HepG2 (cell line): Measurements from ENCODE around the gene KIAA0825. TPM values are rescaled to one million over a fixed set of nuclear protein-coding genes. Genes with fewer than 3 reads are reported as not detected.

ENCODE experiments used
- ATAC-seq: fragments of 200-7000 bp; cut with Tn5 transposase; 3 replicates; pipeline ENCODE4 v1.9.1; 2020; ENCODE audit warnings: mild to moderate bottlenecking, moderate library complexity
- BruUV-seq: library from RNA; stranded (reverse); fragments of 400-500 nt; replicated peaks from 2 replicates; lab custom pipeline; 2021; lab: Mats Ljungman, UMichigan
- CTCF ChIA-PET: fragments of 300-600 bp; formaldehyde crosslinking; extraction: SDS; loops from one replicate; lab custom pipeline; 2021; ENCODE audit warnings: low total read pairs, inconsistent platforms, low intra/inter-chr PET ratio; lab: Yijun Ruan, JAX
- POLR2A ChIA-PET: fragments of 350-600 bp; sonication (Branson Sonifier 250); formaldehyde crosslinking; loops from one replicate; lab custom pipeline; 2020; ENCODE audit warnings: antibody characterized with exemption, inconsistent platforms; lab: Yijun Ruan, JAX
- DNase-seq: peaks from one replicate; pipeline ENCODE4 v3.0.0-alpha.2; 2015; ENCODE audit warnings: low spot score
- FAIRE-seq: peaks from 3 replicates; lab custom pipeline; 2011; peaks lifted over from hg19 to GRCh38; lab: Jason Lieb, UNC
- H2AFZ ChIP-seq: one replicate; pipeline ENCODE4 v1.6.1; 2011; ENCODE audit warnings: low read length, inconsistent platforms
- H3K27ac ChIP-seq: fragments of 300-600 bp; 3 replicates; pipeline ENCODE4 v1.8.0; 2011; ENCODE audit warnings: mixed run types, mild to moderate bottlenecking, mixed read lengths, low read length, inconsistent platforms; ENCODE audit not compliant: insufficient read depth; ENCODE audit errors: extremely low read length
- H3K27me3 ChIP-seq, 2 experiments: fragments of 200-600 bp in 1 of 2; 2 replicates in 1 of 2; 3 replicates in 1 of 2; pipeline versions ENCODE4 v1.6.0 to v1.8.0; 2011; ENCODE audit warnings: low read length in 2 of 2, mild to moderate bottlenecking in 2 of 2, moderate library complexity in 2 of 2, inconsistent platforms in 1 of 2; ENCODE audit not compliant: insufficient read depth in 2 of 2, control insufficient read depth in 1 of 2
- H3K36me3 ChIP-seq, 2 experiments: fragments of 200-600 bp in 1 of 2; replicated peaks in 1 of 2; 2 replicates in 1 of 2; 3 replicates in 1 of 2; pipeline versions ENCODE4 v1.5.1 to v1.8.0; 2011; ENCODE audit warnings: low read length in 2 of 2, inconsistent platforms in 1 of 2; ENCODE audit not compliant: insufficient read depth in 2 of 2, control insufficient read depth in 1 of 2
- H3K4me1 ChIP-seq: 2 replicates; pipeline ENCODE4 v1.5.1; 2012; ENCODE audit warnings: low read length, inconsistent platforms; ENCODE audit not compliant: insufficient read depth
- H3K4me2 ChIP-seq: 2 replicates; pipeline ENCODE4 v1.6.0; 2011; ENCODE audit warnings: low read depth, low read length, inconsistent platforms
- H3K4me3 ChIP-seq, 3 experiments: fragments of 200-600 bp in 1 of 3; sonication (generic), shearing (Covaris generic) in 1 of 3; replicated peaks in 1 of 3; 2 replicates each; pipeline ENCODE4 v1.5.1; 2011 to 2016; ENCODE audit warnings: low read length in 3 of 3, inconsistent platforms in 2 of 3, low read depth in 2 of 3, mild to moderate bottlenecking in 2 of 3, control low read depth in 1 of 3, mixed read lengths in 1 of 3; ENCODE audit not compliant: insufficient read depth in 1 of 3
- H3K79me2 ChIP-seq: one replicate; pipeline ENCODE4 v1.6.1; 2011; ENCODE audit warnings: low read length, inconsistent platforms; ENCODE audit not compliant: insufficient read depth
- H3K9ac ChIP-seq: 2 replicates; pipeline ENCODE4 v1.6.0; 2011; ENCODE audit warnings: mild to moderate bottlenecking, low read depth, low read length, inconsistent platforms; ENCODE audit not compliant: insufficient read depth
- H3K9me3 ChIP-seq: 2 replicates; pipeline ENCODE4 v1.5.1; 2012; ENCODE audit warnings: mild to moderate bottlenecking, low read length
- H4K20me1 ChIP-seq: 2 replicates; pipeline ENCODE4 v1.6.0; 2011; ENCODE audit warnings: inconsistent platforms, mild to moderate bottlenecking, low read length, moderate library complexity; ENCODE audit not compliant: insufficient read depth
- CCAR2 ChIP-seq: fragments of 200-400 bp; formaldehyde crosslinking; optimal IDR thresholded peaks from 2 replicates; pipeline ENCODE3; 2018; ENCODE audit warnings: low read depth, mild to moderate bottlenecking, low read length, moderate library complexity
- FIP1L1 ChIP-seq: fragments of 200-400 bp; formaldehyde crosslinking; IDR thresholded peaks from 2 replicates; pipeline ENCODE4 v1.6.1; 2018; ENCODE audit warnings: low read depth, mild to moderate bottlenecking, low read length, moderate library complexity, borderline replicate concordance; ENCODE audit not compliant: insufficient read depth
- HES4 ChIP-seq: sonication (generic); formaldehyde crosslinking; IDR thresholded peaks from 2 replicates; pipeline ENCODE4 v1.9.0; 2021; ENCODE audit warnings: mild to moderate bottlenecking, missing genetic modification reagents, borderline replicate concordance
- KDM1A ChIP-seq: IDR thresholded peaks from 2 replicates; pipeline ENCODE4 v1.6.1; 2016; ENCODE audit warnings: missing compliant biosample characterization
- MED8 ChIP-seq: sonication (generic); formaldehyde crosslinking; IDR thresholded peaks from 2 replicates; pipeline ENCODE4 v1.8.1; 2023; ENCODE audit warnings: mild to moderate bottlenecking, missing genetic modification reagents; ENCODE audit not compliant: insufficient replicate concordance
- PAF1 ChIP-seq: IDR thresholded peaks from 2 replicates; pipeline ENCODE4 v1.6.1; 2016; ENCODE audit warnings: missing genetic modification reagents, missing compliant biosample characterization
- SNRNP70 ChIP-seq: fragments of 200-400 bp; formaldehyde crosslinking; IDR thresholded peaks from 2 replicates; pipeline ENCODE4 v1.6.1; 2017; ENCODE audit warnings: mild to moderate bottlenecking, low read depth, low read length, moderate library complexity
- SOX5 ChIP-seq: IDR thresholded peaks from 2 replicates; pipeline ENCODE4 v1.6.1; 2016; ENCODE audit warnings: borderline replicate concordance
- SRSF9 ChIP-seq: fragments of 200-400 bp; formaldehyde crosslinking; IDR thresholded peaks from 2 replicates; pipeline ENCODE4 v1.6.1; 2018; ENCODE audit warnings: borderline replicate concordance, mild to moderate bottlenecking, low read depth, low read length; ENCODE audit not compliant: insufficient read depth, poor library complexity, severe bottlenecking
- ZBTB7A ChIP-seq: sonication (generic); formaldehyde crosslinking; IDR thresholded peaks from 2 replicates; pipeline ENCODE4 v1.8.0; 2022; ENCODE audit warnings: mild to moderate bottlenecking, missing genetic modification reagents
- ZNF251 ChIP-seq: sonication (generic); formaldehyde crosslinking; IDR thresholded peaks from 2 replicates; pipeline ENCODE4 v1.9.0; 2021; ENCODE audit warnings: mild to moderate bottlenecking, missing genetic modification reagents
- ZNF564 ChIP-seq: sonication (generic); formaldehyde crosslinking; IDR thresholded peaks from 2 replicates; pipeline ENCODE4 v1.8.1; 2023; ENCODE audit warnings: mild to moderate bottlenecking, missing genetic modification reagents
- ZNF672 ChIP-seq: sonication (generic); formaldehyde crosslinking; IDR thresholded peaks from 2 replicates; pipeline ENCODE4 v1.8.1; 2022; ENCODE audit warnings: missing genetic modification reagents
- ZNF891 ChIP-seq: sonication (generic); formaldehyde crosslinking; IDR thresholded peaks from 2 replicates; pipeline ENCODE4 v1.5.0; 2020; ENCODE audit warnings: mild to moderate bottlenecking, missing genetic modification reagents
- WGBS: methylation state at CpG from one replicate; pipeline ENCODE4 v1.1.6; 2017; ENCODE audit warnings: low lambda C conversion rate; 5-methylcytosine and 5-hydroxymethylcytosine counted together
- in situ Hi-C: cut with HindIII; loops from 2 replicates; pipeline ENCODE4 v1.10.0; 2017; ENCODE audit warnings: low pct_unique_long_range_greater_than_20kb; ENCODE audit not compliant: extremely low pct_ligation_motif_present
- intact Hi-C: fragments of 100-400 bp; cut with micrococcal nuclease; formaldehyde crosslinking; loops from one replicate; pipeline ENCODE4 v1.10.0; 2022; ENCODE audit not compliant: unreplicated experiment
- polyA plus RNA-seq, 8 experiments: library from polyadenylated mRNA; depleted of rRNA in 3 of 8; stranded (reverse) in 7 of 8; unstranded in 1 of 8; fragments of >200 nt; fragmentation: Illumina TruSeq in 4 of 8; extraction: Trizol in 4 of 8; gene quantifications; 2 replicates each; pipeline versions ENCODE4 v1.2.1 to v1.2.3, GENCODE V29; 2011 to 2016; ENCODE audit warnings: low read depth in 4 of 8, missing spikeins in 1 of 8, mixed read lengths in 1 of 8; ENCODE audit not compliant: insufficient read depth in 1 of 8
- total RNA-seq, 5 experiments: library from RNA; depleted of rRNA; stranded (reverse); fragments of >200 nt; fragmentation: Illumina TruSeq; extraction: Trizol; gene quantifications; 2 replicates each; pipeline ENCODE4 v1.2.3, GENCODE V29; 2016; ENCODE audit warnings: low read depth in 1 of 5
- TF ChIP-seq, protein P1 (sequence below): sonication (generic); formaldehyde crosslinking; IDR thresholded peaks from 2 replicates; pipeline ENCODE4 v1.8.0; 2022; ENCODE audit warnings: low read depth, missing genetic modification reagents
- TF ChIP-seq, protein P2 (sequence below): sonication (generic); formaldehyde crosslinking; conservative IDR thresholded peaks from 2 replicates; pipeline ENCODE4 v1.8.0; 2022; ENCODE audit warnings: missing genetic modification reagents

The KIAA0825 gene
- total and polyA plus RNA-seq, 2 of the 13 experiments (the other 11 are each of a cell fraction or from before 2014, with no cell fraction given), result 0.05 to 0.51 TPM

DNA sequence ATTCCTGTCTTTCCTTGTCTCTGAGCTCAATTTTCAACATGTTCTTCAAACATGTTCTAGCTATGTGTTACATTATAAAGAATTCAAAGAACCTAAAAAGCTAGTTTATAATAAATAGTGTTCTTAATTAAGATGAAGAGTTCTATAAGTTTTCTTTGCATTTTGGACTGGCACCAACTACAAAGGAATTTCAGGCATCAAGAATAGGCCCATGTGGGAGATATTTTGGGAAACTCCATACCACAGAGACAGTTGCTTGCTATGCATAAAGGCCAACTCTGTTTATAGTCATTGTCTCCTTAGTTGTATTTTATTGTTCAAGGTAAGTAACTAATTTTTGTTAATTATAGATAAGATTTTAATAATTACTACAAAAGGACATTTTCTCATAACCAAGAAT lies 4.6 kb upstream of the KIAA0825 start:
- FAIRE-seq, result no peak

DNA sequence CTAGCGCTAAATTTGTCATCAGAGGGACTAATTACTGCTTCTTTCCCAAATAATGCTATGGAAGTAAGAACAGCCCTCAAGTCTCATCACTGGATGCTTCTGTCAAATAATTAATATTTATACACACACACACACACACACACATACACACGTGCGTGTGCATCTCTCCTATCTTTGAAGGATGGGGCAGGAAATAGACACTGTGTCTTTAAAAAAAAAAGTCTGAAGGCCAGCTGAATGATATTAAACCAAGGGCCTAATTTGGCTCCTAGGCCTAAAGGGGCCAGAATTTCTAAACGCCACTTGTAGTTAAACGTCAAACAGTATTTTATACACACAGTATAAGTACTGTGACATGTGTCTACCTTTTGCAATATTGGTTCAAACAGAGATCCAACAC lies 3.4 kb upstream of the KIAA0825 start:
- no TSS peak for BruUV-seq
- ATAC-seq, result no peak
- Histone ChIP-seq H3K4me3 (no peak overlapping the region), H3K4me1 (peaks cover 17% of the 10 kb centered on the region), H4K20me1 (no peaks in the 10 kb centered on the region), H2AFZ (no peak overlapping the region), H3K79me2 (peaks cover 30% of the 10 kb centered on the region), H3K9me3 (no peaks in the 10 kb centered on the region), H3K9ac (no peak overlapping the region), H3K4me2 (no peak overlapping the region), H3K36me3 (no peaks in the 10 kb centered on the region), H3K27me3 (no peaks in the 10 kb centered on the region; a peak in 1 of 5 replicates), H3K27ac (no peak overlapping the region)
- no peak for FAIRE-seq
- TF ChIP-seq KDM1A (CRISPR knock-in tag) (no peak), PAF1 (CRISPR knock-in tag) (no peak)
- TF ChIP-seq, protein P1, sequence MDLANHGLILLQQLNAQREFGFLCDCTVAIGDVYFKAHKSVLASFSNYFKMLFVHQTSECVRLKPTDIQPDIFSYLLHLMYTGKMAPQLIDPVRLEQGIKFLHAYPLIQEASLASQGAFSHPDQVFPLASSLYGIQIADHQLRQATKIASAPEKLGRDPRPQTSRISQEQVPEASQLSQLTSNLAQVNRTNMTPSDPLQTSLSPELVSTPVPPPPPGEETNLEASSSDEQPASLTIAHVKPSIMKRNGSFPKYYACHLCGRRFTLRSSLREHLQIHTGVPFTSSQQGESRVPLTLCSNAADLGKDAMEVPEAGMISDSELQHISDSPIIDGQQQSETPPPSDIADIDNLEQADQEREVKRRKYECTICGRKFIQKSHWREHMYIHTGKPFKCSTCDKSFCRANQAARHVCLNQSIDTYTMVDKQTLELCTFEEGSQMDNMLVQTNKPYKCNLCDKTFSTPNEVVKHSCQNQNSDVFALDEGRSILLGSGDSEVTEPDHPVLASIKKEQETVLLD, result no peak
- in situ Hi-C loops, result no loop called here
- intact Hi-C loops, result no loop called here
- ChIA-PET POLR2A (no interaction called here), CTCF (no interaction called here)
- 86% methylated on average over 5 of the region's 5 CpGs for WGBS
- DNase-seq, result no peak

More for the DNA sequence above, 4.6 kb upstream of the KIAA0825 start:
- no peak for TF ChIP-seq SRSF9
- TF ChIP-seq SOX5 (CRISPR knock-in tag), result no peak
- no peak for TF ChIP-seq ZBTB7A (CRISPR knock-in tag)
- no peak for TF ChIP-seq ZNF564 (CRISPR knock-in tag)
- TF ChIP-seq CCAR2, result no peak
- no peak for TF ChIP-seq HES4
- no peak for TF ChIP-seq FIP1L1
- no peak for TF ChIP-seq MED8 (CRISPR knock-in tag)
- TF ChIP-seq, protein P2, sequence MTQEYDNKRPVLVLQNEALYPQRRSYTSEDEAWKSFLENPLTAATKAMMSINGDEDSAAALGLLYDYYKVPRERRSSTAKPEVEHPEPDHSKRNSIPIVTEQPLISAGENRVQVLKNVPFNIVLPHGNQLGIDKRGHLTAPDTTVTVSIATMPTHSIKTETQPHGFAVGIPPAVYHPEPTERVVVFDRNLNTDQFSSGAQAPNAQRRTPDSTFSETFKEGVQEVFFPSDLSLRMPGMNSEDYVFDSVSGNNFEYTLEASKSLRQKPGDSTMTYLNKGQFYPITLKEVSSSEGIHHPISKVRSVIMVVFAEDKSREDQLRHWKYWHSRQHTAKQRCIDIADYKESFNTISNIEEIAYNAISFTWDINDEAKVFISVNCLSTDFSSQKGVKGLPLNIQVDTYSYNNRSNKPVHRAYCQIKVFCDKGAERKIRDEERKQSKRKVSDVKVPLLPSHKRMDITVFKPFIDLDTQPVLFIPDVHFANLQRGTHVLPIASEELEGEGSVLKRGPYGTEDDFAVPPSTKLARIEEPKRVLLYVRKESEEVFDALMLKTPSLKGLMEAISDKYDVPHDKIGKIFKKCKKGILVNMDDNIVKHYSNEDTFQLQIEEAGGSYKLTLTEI (CRISPR knock-in tag), result no peak
- TF ChIP-seq SNRNP70, result no peak
- no peak for TF ChIP-seq ZNF251
- no peak for TF ChIP-seq ZNF891 (CRISPR knock-in tag)
- no peak for TF ChIP-seq ZNF672
- CTCF ChIA-PET, result no interaction called here
- POLR2A ChIA-PET, result no interaction called here
- H3K79me2 ChIP-seq, result peaks cover 30% of the 10 kb centered on the region
- H3K4me3 ChIP-seq, result no peak overlapping the region
- no peaks in the 10 kb centered on the region for H3K9me3 ChIP-seq
- H3K27ac ChIP-seq, result no peak overlapping the region
- H2AFZ ChIP-seq, result no peak overlapping the region
- in situ Hi-C loops (no loop called here), intact Hi-C loops (no loop called here)
- H3K27me3 ChIP-seq, result no peaks in the 10 kb centered on the region; a peak in 1 of 5 replicates
- H3K36me3 ChIP-seq, result no peaks in the 10 kb centered on the region
- ATAC-seq (no peak), DNase-seq (no peak)
- H4K20me1 ChIP-seq, result no peaks in the 10 kb centered on the region
- BruUV-seq, result no TSS peak
- H3K4me1 ChIP-seq, result peaks cover 17% of the 10 kb centered on the region
- no peak overlapping the region for H3K9ac ChIP-seq
- no peak overlapping the region for H3K4me2 ChIP-seq
